ENCODE results near the gene ARHGEF10L.

Gene ARHGEF10L

GRCh38 chr1:17669866-17670451 is 130.5 kb downstream of the ARHGEF10L start:
- Histone ChIP-seq H3K9ac (ENCODE audit: low read length) (no peak overlapping the region), H3K4me3 (ENCODE audit: low read length) (no peak overlapping the region), H3K9me3 (ENCODE audit: control insufficient read depth, low read length) (no peaks in the 10 kb centered on the region), H3K27me3 (replicated peaks; ENCODE audit: control insufficient read depth, insufficient read depth, low read length) (no peaks in the 10 kb centered on the region), H3K36me3 (ENCODE audit: control insufficient read depth, insufficient read depth, low read length, severe bottlenecking) (peaks cover 23% of the 10 kb centered on the region), H3K4me1 (ENCODE audit: control insufficient read depth, insufficient read depth, low read length) (no peaks in the 10 kb centered on the region)
- no peak for DNase-seq (ENCODE audit: low read depth)

- no peak for DNase-seq (ENCODE audit: low read depth)
- Histone ChIP-seq H3K9me3 (ENCODE audit: control insufficient read depth, low read length) (no peaks in the 10 kb centered on the region), H3K4me1 (ENCODE audit: control insufficient read depth, insufficient read depth, low read length) (no peaks in the 10 kb centered on the region), H3K4me3 (ENCODE audit: low read length) (no peak overlapping the region), H3K27me3 (replicated peaks; ENCODE audit: control insufficient read depth, insufficient read depth, low read length) (no peaks in the 10 kb centered on the region), H3K36me3 (ENCODE audit: control insufficient read depth, insufficient read depth, low read length, severe bottlenecking) (peaks cover 15% of the 10 kb centered on the region), H3K9ac (ENCODE audit: low read length) (no peak overlapping the region)
Measured at GRCh38 chr1:17670587-17671313, 131.3 kb downstream of the ARHGEF10L start.

DNA sequence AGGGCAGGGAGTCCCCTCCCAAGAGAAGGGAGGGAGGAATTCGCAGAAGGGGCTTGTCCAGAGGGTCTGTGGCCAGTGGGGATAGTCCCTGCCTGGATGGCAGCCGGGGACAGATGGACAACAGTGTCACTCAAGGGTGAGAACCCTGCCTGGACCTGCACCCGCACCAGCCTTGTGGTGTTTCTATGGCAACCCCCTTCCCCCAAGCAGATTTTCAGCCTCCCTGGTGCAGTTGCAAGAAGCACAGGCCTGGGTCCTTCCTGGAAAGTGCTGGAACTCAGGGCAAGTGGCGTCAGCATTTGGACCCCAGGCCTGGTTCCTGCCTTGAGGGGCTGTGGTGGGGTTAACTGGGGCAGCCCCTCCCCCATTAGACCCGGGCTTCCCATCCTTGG is 131.8 kb downstream of the ARHGEF10L start:
- peaks cover 10% of the 10 kb centered on the region for H3K36me3 ChIP-seq (ENCODE audit: control insufficient read depth, insufficient read depth, low read length, severe bottlenecking)
- DNase-seq (ENCODE audit: low read depth), result no peak
- H3K4me1 ChIP-seq (ENCODE audit: control insufficient read depth, insufficient read depth, low read length), result no peaks in the 10 kb centered on the region
- H3K4me3 ChIP-seq (ENCODE audit: low read length), result no peak overlapping the region
- H3K27me3 ChIP-seq (replicated peaks; ENCODE audit: control insufficient read depth, insufficient read depth, low read length), result no peaks in the 10 kb centered on the region
- no peak overlapping the region for H3K9ac ChIP-seq (ENCODE audit: low read length)
- no peaks in the 10 kb centered on the region for H3K9me3 ChIP-seq (ENCODE audit: control insufficient read depth, low read length)

DNA sequence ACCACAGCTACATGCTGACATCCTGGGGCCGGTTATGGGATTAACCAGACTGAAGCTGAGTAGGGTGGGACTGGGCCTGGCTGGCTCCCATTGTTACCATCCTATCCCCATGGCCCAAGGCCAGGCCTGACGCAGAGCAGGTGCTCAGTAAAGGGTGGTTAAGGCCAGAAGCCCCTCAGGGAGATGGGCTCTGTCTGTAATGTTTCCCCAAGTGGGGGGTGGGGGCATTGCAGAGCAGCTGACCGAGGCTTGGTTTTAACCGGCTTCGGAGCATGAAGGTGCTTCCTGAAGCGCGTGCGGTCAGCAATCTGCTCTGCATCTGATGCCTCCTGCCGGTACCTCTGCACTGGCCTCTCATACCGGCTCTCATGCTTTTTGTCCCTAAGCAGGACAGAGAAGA is 132.2 kb downstream of the ARHGEF10L start:
- Histone ChIP-seq H3K4me3 (ENCODE audit: low read length) (no peak overlapping the region), H3K9me3 (ENCODE audit: control insufficient read depth, low read length) (no peaks in the 10 kb centered on the region), H3K9ac (ENCODE audit: low read length) (no peak overlapping the region), H3K27me3 (replicated peaks; ENCODE audit: control insufficient read depth, insufficient read depth, low read length) (no peaks in the 10 kb centered on the region), H3K36me3 (ENCODE audit: control insufficient read depth, insufficient read depth, low read length, severe bottlenecking) (peaks cover 10% of the 10 kb centered on the region), H3K4me1 (ENCODE audit: control insufficient read depth, insufficient read depth, low read length) (no peaks in the 10 kb centered on the region)
- no peak for DNase-seq (ENCODE audit: low read depth)

DNA sequence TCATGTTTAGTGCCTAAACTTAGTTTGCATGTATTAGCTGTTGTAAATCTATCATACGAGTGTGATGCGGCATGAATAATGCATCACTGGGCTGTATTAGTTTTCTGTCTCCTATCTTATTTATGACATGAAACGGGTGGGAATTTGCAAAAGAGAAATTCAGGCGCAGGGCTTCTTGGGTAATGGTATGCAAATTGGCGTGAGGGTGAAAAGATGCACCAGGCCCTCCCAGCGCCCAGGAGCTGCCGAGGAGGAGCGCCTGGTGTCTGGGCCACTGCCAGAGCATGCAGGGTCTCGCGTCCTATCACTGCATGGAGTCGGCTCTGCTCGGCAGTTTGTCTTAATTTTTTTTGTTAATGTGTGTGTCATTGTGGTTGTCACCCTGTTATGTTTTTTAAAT is 132.7 kb downstream of the ARHGEF10L start:
- H3K4me3 ChIP-seq (ENCODE audit: low read length), result no peak overlapping the region
- no peaks in the 10 kb centered on the region for H3K27me3 ChIP-seq (replicated peaks; ENCODE audit: control insufficient read depth, insufficient read depth, low read length)
- peaks cover 10% of the 10 kb centered on the region for H3K36me3 ChIP-seq (ENCODE audit: control insufficient read depth, insufficient read depth, low read length, severe bottlenecking)
- H3K9me3 ChIP-seq (ENCODE audit: control insufficient read depth, low read length), result no peaks in the 10 kb centered on the region
- no peaks in the 10 kb centered on the region for H3K4me1 ChIP-seq (ENCODE audit: control insufficient read depth, insufficient read depth, low read length)
- H3K9ac ChIP-seq (ENCODE audit: low read length), result no peak overlapping the region
- no peak for DNase-seq (ENCODE audit: low read depth)

GRCh38 chr1:17673329-17674072 is 134.0 kb downstream of the ARHGEF10L start:
- Histone ChIP-seq H3K9me3 (ENCODE audit: control insufficient read depth, low read length) (no peaks in the 10 kb centered on the region), H3K9ac (ENCODE audit: low read length) (no peak overlapping the region), H3K27me3 (replicated peaks; ENCODE audit: control insufficient read depth, insufficient read depth, low read length) (no peaks in the 10 kb centered on the region), H3K36me3 (ENCODE audit: control insufficient read depth, insufficient read depth, low read length, severe bottlenecking) (peaks cover 6% of the 10 kb centered on the region), H3K4me1 (ENCODE audit: control insufficient read depth, insufficient read depth, low read length) (no peaks in the 10 kb centered on the region), H3K4me3 (ENCODE audit: low read length) (no peak overlapping the region)
- no peak for DNase-seq (ENCODE audit: low read depth)

DNA sequence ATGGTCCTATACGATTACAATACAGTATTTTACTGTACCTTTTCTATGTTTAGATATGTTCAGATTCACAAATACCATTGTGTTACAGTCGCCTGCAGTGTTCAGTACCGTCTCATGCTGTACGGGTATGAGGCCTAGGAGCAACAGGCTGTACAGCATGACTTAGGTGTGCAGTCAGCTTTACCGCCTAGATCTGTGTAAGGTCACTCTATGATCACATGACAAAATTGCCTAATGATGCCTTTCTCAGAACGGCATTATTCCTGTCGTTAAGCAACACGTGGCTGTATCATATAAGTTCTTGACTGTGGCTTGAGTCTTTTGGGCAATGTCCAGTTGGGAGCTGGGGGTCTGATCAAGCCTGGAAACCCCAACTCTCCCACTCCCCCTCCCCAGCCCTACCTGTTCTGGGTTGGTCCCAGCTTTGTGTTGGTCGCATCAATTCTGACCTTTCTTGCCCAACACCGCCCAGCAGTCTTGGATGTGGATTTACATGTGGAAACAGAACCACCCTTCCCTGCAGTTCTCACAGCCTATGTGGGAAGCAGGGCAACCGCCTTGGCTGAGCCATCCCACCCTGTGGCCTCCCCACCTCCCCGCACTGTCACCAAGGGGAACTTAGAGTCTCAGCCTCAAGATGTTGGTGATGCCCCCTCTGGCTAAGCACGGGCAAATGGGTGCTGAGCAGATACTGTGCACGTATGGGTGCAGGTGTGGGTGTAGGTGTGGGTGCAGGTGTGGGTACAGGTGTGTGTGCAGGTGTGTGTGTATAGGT is 135.4 kb downstream of the ARHGEF10L start:
- H3K36me3 ChIP-seq (ENCODE audit: control insufficient read depth, insufficient read depth, low read length, severe bottlenecking), result peaks cover 1% of the 10 kb centered on the region
- DNase-seq (ENCODE audit: low read depth), result peak; percentile 14
- no peaks in the 10 kb centered on the region for H3K27me3 ChIP-seq (replicated peaks; ENCODE audit: control insufficient read depth, insufficient read depth, low read length)
- H3K9me3 ChIP-seq (ENCODE audit: control insufficient read depth, low read length), result no peaks in the 10 kb centered on the region
- no peaks in the 10 kb centered on the region for H3K4me1 ChIP-seq (ENCODE audit: control insufficient read depth, insufficient read depth, low read length)
- no peak overlapping the region for H3K9ac ChIP-seq (ENCODE audit: low read length)
- no peak overlapping the region for H3K4me3 ChIP-seq (ENCODE audit: low read length)

DNA sequence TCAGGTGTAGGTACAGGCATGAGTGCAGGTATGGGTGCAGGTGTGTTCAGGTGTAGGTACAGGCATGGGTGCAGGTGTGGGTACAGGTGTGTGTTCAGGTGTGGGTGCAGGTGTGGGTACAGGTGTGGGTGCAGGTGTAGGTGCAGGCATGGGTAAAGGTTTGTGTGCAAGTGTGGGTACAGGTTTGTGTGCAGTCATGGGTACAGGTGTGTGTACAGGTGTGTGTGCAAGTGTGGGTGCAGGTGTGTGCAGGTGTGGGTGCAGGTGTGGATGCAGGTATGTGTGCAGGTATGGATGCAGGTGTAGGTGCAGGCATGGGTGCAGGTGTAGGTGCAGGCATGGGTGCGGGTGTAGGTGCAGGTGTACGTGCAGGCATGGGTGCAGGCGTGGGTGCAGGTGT is 136.2 kb downstream of the ARHGEF10L start:
- Histone ChIP-seq H3K4me3 (ENCODE audit: low read length) (no peak overlapping the region), H3K27me3 (replicated peaks; ENCODE audit: control insufficient read depth, insufficient read depth, low read length) (no peaks in the 10 kb centered on the region), H3K36me3 (ENCODE audit: control insufficient read depth, insufficient read depth, low read length, severe bottlenecking) (peaks cover 3% of the 10 kb centered on the region), H3K9me3 (ENCODE audit: control insufficient read depth, low read length) (no peaks in the 10 kb centered on the region), H3K9ac (ENCODE audit: low read length) (no peak overlapping the region), H3K4me1 (ENCODE audit: control insufficient read depth, insufficient read depth, low read length) (no peaks in the 10 kb centered on the region)
- no peak for DNase-seq (ENCODE audit: low read depth)

- no peaks in the 10 kb centered on the region for H3K4me1 ChIP-seq (ENCODE audit: control insufficient read depth, insufficient read depth, low read length)
- H3K36me3 ChIP-seq (ENCODE audit: control insufficient read depth, insufficient read depth, low read length, severe bottlenecking), result peaks cover 10% of the 10 kb centered on the region
- no peak overlapping the region for H3K4me3 ChIP-seq (ENCODE audit: low read length)
- H3K9ac ChIP-seq (ENCODE audit: low read length), result no peak overlapping the region
- H3K9me3 ChIP-seq (ENCODE audit: control insufficient read depth, low read length), result no peaks in the 10 kb centered on the region
- no peak for DNase-seq (ENCODE audit: low read depth)
- no peaks in the 10 kb centered on the region for H3K27me3 ChIP-seq (replicated peaks; ENCODE audit: control insufficient read depth, insufficient read depth, low read length)
Measured at GRCh38 chr1:17676387-17677060, 137.0 kb downstream of the ARHGEF10L start.

GRCh38 chr1:17678011-17678410 is 138.5 kb downstream of the ARHGEF10L start:
- no peaks in the 10 kb centered on the region for H3K27me3 ChIP-seq (replicated peaks; ENCODE audit: control insufficient read depth, insufficient read depth, low read length)
- H3K4me1 ChIP-seq (ENCODE audit: control insufficient read depth, insufficient read depth, low read length), result no peaks in the 10 kb centered on the region
- no peak overlapping the region for H3K9ac ChIP-seq (ENCODE audit: low read length)
- DNase-seq (ENCODE audit: low read depth), result no peak
- no peak overlapping the region for H3K4me3 ChIP-seq (ENCODE audit: low read length)
- no peaks in the 10 kb centered on the region for H3K9me3 ChIP-seq (ENCODE audit: control insufficient read depth, low read length)
- H3K36me3 ChIP-seq (ENCODE audit: control insufficient read depth, insufficient read depth, low read length, severe bottlenecking), result peaks cover 12% of the 10 kb centered on the region

All from adipocyte (in vitro differentiated cells).